ENCODE results near the gene SIK3. TPM values are rescaled to one million over a fixed set of nuclear protein-coding genes. Genes with fewer than 3 reads are reported as not detected.
A peak's percentile ranks its signal among the peaks of the same experiment; 100 is the strongest.

SIK3 gene
- total RNA-seq, 1 donor, result 107 TPM

DNA sequence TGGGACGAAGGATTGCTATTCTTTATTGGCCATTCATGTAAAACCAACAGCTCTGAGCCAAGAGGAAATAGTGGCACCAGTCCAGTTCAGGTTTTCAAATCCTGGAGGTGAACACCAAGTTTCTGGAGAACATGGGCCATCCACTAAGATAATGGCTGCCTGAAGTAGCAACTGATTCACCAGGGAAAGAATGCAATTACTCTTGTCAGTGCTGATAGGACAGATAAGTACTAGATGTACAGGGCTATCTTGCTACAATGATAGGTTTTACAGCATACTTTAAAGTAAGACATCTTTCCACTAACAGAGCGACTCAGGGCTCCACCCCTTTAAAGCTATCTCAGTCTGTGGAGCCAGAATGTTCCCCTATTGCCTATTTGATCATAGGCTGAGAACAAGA lies 224.0 kb downstream of the SIK3 start:
- DNase-seq (ENCODE audit: low read depth in 2 of 3, low spot score in 2 of 3), result no peak

DNA sequence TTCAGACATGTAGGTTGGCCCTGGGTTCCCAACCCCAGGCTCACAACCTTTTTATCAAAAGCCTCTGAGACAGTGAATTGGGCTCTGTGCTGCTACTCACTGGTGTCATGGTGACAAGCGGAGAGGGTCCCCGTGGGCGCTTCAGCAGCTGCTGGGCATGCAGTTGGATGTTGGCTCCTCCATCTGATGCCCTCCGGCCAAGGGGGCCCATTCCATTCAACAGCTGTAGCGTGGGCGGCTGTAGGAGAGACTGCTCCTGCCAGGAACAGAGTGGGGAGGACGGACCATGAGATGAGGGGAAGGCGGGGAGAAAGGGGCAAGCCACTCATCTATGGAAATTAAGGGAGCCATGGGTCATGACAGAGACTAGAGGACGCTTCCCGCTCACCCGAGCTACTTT lies 224.8 kb downstream of the SIK3 start:
- DNase-seq (ENCODE audit: low read depth in 2 of 3, low spot score in 2 of 3), result no peak

DNA sequence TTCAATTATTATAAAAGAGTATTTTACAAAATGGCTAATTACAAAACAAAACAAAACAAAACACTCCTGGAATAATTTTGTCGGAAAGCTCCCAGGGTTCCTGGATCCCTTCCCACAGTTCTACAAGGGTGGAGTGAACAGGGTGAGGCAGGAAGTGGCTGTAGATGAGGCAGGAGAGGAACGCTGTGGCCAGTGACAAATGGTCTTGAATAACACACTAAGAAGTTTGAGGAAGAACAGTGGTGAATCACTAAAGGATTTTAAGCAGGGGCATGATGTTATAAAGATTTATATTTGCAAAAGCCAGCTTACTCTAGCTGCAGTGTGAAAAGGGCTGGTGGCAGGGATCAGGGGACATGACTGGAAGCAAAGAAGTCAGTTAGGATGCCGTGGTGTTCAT lies 227.0 kb downstream of the SIK3 start:
- no peak for DNase-seq (ENCODE audit: low read depth in 2 of 3, low spot score in 2 of 3)

DNA sequence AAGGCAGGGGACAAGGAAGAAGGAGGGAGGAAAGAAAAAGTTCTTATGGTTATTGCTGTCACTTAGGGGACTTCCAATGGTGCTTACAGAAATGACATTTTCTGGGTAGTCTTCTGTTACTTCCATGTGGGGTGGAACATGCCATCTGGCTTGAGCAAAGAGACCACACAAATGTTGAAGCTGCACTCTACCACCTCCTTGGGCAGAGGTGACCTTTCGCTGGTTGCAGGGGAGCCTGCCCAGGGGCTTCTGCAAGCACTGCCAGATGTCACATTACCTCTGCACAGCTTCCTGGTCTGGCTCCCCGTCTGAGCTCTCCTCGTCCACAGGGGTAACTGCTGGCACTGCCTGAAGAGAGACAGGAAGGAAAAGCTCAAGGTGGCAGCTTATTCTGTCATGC lies 228.2 kb downstream of the SIK3 start:
- peak in 2 of 3 donors; percentile 82 to 93 for DNase-seq (ENCODE audit: low read depth in 2 of 3, low spot score in 2 of 3)

DNA sequence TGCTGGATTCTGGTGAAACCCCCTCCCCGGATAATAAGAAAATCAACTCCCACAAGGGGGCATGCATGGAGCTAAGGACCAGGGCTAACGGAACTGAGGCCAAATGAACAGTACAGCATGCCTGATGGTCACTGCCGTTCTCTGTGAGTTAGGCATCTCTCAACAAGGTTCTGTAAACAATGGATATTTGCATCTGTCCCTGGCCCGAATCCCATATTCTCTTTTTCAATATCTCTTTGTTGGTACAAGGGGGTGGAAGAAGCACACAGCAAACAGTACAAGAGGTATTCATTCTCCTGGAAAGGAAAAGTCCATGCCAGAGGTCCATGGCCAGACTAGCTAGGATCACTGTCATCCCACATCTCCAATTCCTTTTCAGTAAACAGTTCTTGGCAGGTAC lies 228.6 kb downstream of the SIK3 start:
- no peak for DNase-seq (ENCODE audit: low read depth in 2 of 3, low spot score in 2 of 3)

DNA sequence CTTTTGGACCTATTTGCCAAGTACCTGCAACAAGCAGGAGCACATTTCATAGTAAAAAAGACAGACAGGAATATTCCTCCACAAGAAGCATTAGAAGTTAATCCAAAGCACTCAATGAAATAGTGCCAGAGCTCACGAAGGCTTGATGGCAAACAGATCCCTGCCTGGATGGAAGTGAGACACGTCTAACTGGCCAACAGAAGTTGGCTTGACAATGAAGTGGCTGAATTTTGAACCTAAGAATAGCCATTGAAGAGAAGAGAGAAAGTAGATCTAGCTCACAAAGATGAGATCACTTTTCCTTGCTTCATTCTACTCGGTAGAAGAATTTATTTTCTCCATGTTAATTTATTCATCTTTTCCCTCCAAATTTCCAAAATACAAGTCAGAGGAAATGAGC lies 230.2 kb downstream of the SIK3 start:
- no peak for DNase-seq (ENCODE audit: low read depth in 2 of 3, low spot score in 2 of 3)

DNA sequence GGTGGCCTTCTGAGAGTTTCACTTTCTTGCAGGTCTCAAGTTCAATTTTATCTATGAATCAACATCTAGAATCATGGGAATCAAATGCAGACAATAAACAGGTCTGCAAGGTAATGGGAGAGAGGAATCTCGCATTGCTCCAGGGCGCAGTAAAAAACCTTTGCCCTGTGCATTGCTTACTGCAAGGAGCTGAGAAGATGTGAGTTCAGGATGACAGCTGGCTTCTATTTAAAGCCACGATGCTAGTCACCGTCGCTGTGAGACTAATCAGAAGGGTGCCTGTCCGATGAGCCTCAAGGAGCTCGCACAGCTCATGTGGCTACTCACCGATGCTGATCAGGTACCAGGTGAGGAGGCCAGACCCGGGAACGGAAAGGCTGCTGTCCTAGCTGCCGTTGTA lies 230.6 kb downstream of the SIK3 start:
- no peak for DNase-seq (ENCODE audit: low read depth in 2 of 3, low spot score in 2 of 3)

DNA sequence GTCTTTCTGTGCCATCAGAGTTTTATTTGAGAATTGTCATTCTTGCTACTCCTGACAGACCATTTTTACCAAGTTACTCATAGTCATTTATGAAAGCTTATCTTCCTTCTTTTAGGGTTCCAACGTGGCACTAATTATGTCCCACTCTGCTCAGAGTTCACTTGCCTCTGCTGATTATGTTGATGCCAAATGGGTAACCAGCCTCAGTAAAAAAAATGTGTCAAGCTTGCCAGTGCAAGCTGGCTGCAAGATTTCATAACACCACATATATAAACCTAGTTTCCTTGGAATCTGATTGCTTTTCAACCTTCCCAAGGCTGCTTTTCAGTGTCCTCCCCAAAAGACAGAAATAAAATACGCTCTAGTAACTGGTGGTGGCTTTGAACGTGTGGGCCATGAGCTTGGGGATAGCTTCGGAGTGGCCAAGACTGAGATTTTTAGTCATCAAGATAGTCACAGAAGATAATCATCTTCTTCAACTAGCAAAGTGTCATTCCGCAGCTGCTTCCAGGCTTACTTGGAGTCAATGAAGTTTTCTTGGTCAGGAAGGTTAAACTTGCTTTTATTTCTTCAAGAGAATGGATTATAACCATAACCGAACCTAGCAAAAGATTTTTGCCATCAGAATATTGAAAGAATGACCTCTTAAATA lies 231.3 kb downstream of the SIK3 start:
- no peak for DNase-seq (ENCODE audit: low read depth in 2 of 3, low spot score in 2 of 3)

DNA sequence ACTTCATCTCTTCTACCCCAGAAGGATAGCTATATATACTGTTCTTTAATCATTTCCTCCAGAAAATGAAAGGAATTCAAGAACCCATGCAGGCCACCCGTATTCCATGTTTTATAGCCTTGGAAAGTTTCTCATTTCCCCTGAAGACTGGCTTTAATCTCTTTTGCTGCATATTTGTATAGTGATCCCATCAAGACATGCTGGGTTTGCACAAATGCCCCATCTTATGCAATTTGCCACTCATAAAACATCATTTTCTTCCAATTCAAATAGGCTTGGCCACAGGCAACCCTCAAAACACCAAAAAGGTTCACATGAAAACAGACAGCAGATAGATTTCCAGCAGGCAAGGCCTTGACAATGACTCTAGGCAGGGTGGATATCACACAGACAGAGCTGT lies 232.5 kb downstream of the SIK3 start:
- no peak for DNase-seq (ENCODE audit: low read depth in 2 of 3, low spot score in 2 of 3)

DNA sequence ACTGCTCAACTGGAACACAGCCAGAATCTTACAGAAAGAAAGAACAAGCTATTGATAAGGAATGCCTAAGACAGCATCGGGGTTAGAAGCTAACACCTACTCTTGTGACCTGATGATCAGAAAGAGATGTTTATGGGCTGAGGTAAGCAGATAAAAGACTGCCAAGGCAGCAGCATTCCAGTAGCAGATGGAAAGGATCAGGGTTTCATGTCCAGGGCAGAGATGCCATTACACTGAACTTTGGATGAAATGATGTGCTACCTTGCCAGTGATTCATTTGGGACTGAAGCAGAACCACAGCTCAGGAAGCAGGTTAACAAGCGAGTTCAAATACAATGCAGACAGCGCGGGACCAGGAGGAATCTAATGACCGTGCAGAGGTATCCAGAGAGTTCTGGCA lies 233.7 kb downstream of the SIK3 start:
- no peak for DNase-seq (ENCODE audit: low read depth in 2 of 3, low spot score in 2 of 3)

DNA sequence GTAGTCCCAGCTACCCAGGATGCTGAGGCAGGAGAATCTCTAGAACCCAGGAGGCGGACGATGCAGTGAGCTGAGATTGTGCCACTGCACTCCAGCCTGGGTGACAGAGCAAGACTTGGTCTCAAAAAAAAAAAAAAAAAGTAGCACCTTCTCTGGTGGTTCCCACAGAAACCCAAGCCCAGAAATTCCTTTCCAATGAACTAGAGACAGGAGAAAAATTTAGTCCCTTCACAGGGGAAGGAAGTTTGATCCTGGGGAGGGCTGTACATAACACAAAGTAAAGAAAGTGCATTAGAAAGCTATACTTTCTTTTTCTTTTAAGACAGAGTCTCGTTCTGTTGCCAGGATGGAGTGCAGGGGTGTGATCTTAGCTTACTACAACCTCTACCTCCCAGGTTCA lies 235.3 kb downstream of the SIK3 start:
- DNase-seq (ENCODE audit: low read depth in 2 of 3, low spot score in 2 of 3), result no peak

DNA sequence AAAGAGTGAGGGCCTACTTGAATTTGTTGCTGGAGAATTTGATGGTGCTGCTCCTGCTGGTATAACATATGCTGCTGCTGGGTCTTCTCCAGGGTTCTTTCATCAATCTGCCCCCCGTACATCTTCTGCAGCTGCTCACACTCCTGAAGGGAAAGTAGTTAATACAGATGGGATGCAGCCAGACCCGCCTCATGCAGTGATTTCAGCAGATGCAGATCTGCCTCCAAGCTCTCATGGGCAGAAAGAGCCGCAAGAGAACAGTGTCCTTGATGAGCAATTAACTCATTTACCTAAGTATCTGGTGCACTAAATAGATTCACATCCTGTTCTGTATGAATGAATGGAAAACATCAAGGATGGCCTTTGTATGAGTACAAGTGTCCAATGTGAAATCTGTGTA lies 236.0 kb downstream of the SIK3 start:
- DNase-seq (ENCODE audit: low read depth in 2 of 3, low spot score in 2 of 3), result no peak

DNA sequence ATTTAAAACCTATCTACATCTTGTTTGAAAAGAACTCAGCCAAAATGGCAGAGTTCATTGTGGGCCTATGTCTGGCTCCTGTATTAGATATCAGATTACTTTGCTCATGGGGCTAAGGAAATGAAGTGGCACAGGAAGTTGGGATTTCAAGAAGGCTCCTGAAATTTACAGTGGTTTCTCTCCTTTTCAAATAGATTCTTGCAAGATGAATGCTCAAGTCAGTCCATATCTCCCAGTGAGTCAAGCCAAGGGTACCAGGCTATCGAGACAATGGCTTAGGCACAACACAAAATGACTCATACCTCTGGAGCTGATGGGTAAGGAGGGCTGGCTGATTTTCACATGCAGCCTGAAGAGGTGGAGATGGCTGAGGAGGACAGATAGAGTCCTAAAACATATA lies 236.7 kb downstream of the SIK3 start:
- no peak for DNase-seq (ENCODE audit: low read depth in 2 of 3, low spot score in 2 of 3)

DNA sequence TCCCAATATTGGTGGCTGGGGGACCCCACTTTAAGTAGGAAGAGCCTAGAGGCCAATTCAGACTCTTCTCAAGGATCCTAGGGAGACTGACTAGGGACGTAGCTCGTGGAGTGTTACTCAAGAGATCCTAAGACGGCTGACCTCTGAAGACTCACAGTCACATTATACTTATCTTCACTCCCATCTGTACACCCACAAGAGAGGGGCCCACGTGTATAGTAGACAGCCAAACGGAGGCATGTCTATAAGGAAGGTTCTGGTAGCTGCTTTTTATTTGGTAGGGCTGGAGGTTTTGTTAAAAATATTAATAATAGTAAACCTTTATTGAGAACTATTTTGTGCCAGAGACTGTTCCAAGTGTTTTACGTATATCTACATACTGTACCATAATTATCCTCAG lies 237.9 kb downstream of the SIK3 start:
- no peak for DNase-seq (ENCODE audit: low read depth in 2 of 3, low spot score in 2 of 3)

DNA sequence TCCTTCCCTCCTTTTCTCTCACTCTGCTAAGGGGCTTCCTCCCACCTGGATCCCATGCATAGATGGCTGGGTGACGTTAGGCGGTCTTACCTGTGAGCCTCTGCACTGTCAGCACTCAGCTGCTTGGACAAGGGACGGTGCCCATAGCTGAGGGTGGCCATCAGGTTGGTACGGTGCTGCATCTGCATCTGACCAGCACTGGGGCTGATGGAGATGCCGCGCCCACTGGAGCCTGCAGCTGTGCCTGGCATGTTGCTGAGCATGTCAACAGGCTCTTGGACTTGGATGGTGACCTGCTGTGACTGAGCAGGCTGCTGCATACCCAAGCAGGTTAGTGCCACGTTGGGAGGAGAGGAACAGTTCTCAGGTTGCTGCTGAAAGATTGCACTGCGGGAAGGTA lies 239.1 kb downstream of the SIK3 start:
- DNase-seq (ENCODE audit: low read depth in 2 of 3, low spot score in 2 of 3), result no peak

DNA sequence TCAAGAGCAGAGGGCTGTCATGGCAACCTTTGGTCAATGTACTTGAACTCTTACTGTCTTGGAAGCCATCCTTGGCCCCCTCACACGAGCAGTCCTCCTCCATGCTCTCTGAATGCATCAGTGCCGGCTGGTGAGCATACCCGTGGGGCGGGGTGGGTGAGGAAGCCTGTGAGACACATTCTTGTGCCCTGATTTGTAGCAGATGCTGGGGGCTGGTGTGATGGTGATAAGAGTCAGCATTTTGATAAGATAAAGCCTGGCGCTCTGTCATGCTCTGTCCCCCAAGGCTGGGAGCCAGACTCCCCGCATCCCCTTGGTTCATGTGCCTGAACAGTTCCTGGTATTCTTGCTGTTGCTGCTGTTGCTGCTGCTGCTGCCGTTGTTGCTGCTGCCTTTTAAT lies 240.3 kb downstream of the SIK3 start:
- DNase-seq (ENCODE audit: low read depth in 2 of 3, low spot score in 2 of 3), result no peak

DNA sequence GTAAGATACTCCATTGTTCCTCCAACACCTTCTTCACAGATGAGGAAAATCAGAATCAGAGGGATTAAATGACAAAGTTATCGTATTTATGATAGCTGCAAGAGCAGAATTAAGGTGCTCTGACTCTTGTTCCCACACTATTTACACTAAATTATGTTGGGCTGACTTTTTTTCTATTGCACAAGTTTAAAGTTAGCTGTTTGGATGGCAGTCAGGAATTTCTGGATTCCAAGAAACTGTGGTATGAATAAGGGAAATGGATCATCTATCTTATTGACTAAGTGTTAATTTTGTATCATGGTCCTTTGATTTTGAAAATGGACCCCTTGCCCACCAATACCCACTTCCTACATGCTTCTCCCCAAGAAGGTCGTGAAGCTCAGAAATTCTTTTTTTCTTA lies 240.9 kb downstream of the SIK3 start:
- no peak for DNase-seq (ENCODE audit: low read depth in 2 of 3, low spot score in 2 of 3)

DNA sequence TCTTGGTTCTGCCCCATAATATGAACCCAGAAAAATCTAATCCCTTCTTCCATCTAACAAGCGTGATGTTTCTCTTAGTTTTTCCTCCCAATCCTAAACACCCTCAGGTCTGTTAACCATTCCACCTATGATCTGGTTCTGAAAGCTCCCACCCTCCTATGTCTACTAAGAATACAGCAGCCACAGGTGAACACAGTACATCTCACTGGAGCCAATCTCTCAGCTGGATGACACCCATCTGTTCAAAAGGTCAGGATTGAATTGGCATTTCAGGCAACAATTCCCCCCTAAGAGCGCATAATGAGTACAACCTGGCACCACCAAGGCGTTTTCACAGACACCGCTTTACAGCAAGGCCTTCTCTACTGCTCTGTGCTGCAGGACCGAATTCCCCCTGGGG lies 241.8 kb downstream of the SIK3 start:
- no peak for DNase-seq (ENCODE audit: low read depth in 2 of 3, low spot score in 2 of 3)

DNA sequence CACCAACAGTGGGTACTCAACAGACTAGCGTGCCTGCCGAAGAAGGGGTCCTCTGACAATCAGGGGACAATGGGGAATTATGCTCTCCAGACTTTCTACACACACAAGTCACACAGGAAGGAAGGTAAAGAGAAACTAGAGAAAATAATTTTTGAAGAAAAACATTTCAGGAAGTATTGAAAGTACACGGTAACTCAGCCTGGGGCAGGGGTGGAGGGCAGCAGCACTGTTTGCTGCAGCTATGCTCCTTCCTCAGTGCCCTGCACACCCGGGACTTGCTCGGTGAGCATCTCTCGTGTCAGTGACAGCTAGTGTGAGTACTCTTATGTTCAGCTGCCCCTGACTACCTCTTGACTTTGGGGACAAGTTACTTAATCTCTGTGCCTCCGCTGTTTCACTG lies 242.8 kb downstream of the SIK3 start:
- DNase-seq (ENCODE audit: low read depth in 2 of 3, low spot score in 2 of 3), result no peak

DNA sequence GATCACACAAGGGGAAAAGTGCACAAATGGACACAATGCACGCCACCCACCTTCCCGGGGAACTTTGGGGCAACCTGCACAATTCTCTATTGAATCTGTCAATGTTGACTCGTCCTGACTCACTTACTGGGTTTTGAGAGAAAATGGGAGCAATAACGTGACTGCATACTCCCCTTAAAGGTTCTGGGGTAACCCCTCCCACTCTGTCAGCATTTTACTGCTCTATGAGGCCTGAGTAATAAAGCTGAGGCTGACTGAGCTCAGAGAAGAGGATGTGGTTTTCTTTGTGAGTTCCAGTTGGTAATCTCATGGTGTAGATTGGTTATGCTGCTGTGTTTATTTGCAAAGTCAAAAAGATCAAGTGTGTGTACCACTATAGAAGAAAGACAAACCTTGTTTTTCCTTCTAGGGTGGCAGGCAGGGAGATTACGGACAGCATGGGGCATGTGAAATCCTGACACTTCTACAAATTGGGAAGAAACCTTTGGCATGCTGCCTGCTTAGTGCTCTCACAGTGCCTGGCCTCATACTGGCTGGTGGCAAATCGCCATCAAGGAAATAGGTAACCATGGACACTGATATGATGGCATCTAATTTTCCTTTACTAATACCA lies 244.7 kb downstream of the SIK3 start:
- DNase-seq (ENCODE audit: low read depth in 2 of 3, low spot score in 2 of 3), result peak in 2 of 3 donors; percentile 85 to 94

DNA sequence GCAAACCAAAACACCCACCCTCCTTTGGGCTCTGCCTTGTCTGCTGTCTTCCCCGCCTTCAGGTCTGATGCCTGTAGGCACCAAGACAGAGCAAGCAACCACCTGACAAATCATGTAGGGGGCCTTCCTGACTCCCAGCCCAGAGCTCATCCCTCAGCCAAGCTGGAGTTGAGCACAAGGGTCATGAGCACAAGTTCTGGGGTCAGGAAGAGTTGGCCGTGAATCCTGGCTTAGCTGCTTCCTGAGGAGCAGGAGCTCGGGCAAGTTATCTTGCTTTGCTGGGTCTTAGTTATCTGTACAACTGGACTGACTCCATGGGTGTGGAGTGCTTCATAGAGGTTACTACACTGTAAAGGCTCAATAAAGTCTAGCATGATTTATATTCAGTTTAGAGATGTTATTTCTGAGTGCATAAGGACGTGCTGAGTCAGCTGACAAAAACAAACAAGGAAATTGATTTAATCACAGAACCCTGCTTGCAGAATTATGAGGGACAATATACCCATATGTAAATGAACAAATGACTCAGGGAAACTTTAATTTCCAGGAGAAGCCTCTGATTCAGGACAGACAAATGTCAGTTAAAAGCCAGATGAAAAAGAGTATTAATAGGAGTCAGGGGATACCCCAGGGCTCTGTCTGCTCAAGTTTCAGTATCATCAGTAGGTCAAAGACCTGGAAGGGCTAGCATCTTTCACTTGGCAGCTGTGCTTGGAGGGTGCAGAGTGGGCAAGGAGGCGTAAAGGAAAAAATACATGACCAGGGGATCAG lies 245.8 kb downstream of the SIK3 start:
- no peak for DNase-seq (ENCODE audit: low read depth in 2 of 3, low spot score in 2 of 3)

DNA sequence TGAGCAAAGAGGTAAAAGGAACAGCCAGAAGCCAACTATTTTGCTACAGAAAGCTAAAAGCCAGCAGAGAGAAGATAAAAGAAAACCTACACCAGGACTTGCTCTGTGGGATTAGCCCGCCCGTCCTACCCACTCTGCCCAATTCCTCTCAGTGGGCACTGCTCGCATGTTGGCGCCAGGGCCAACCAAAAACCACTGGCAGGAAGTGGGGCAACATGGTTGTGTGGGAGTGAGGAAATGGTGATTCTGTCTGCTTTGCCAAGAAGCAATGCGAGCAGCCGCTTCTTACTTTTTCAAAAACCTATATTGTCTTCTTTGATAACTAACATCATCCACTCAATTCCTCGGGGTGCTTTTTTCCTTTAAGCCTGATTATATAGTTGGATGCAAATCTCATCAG lies 246.6 kb downstream of the SIK3 start:
- peak in 2 of 3 donors; percentile 68 to 78 for DNase-seq (ENCODE audit: low read depth in 2 of 3, low spot score in 2 of 3)
